Measurements from ENCODE around the gene CDA.
A peak's percentile ranks its signal among the peaks of the same experiment; 100 is the strongest.

The CDA gene

DNA sequence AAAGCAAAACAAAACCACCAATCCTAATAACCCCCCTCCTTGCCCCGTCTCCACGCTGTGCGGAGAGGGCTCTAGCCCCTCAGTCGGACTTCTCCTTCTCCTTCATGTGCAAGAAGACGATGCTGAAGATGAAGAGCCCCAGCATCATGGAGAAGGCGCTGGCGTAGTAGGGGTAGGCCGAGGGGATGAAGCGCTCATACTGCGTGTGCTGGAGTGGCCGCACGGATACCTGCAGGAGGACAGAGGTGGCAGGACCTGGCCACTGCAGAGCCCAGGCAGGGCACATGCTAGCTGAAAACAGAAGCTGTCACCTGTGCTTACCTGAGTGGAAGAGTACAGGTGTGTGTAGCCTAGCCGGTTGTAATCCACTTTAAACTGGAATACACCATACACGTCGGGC is 63.4 kb downstream of the CDA start:
- no peak for DNase-seq (ENCODE audit: low read depth)
- H3K4me3 ChIP-seq (ENCODE audit: low read depth, low read length), result no peak overlapping the region
- in situ Hi-C loops (cut with HindIII; ENCODE audit: low sequenced_read_pairs), result no loop called here
- TF ChIP-seq, protein P1, sequence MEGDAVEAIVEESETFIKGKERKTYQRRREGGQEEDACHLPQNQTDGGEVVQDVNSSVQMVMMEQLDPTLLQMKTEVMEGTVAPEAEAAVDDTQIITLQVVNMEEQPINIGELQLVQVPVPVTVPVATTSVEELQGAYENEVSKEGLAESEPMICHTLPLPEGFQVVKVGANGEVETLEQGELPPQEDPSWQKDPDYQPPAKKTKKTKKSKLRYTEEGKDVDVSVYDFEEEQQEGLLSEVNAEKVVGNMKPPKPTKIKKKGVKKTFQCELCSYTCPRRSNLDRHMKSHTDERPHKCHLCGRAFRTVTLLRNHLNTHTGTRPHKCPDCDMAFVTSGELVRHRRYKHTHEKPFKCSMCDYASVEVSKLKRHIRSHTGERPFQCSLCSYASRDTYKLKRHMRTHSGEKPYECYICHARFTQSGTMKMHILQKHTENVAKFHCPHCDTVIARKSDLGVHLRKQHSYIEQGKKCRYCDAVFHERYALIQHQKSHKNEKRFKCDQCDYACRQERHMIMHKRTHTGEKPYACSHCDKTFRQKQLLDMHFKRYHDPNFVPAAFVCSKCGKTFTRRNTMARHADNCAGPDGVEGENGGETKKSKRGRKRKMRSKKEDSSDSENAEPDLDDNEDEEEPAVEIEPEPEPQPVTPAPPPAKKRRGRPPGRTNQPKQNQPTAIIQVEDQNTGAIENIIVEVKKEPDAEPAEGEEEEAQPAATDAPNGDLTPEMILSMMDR (IDR thresholded peaks at IDR 0.05; ENCODE audit: low read depth, low read length, missing control alignments), result no peak

DNA sequence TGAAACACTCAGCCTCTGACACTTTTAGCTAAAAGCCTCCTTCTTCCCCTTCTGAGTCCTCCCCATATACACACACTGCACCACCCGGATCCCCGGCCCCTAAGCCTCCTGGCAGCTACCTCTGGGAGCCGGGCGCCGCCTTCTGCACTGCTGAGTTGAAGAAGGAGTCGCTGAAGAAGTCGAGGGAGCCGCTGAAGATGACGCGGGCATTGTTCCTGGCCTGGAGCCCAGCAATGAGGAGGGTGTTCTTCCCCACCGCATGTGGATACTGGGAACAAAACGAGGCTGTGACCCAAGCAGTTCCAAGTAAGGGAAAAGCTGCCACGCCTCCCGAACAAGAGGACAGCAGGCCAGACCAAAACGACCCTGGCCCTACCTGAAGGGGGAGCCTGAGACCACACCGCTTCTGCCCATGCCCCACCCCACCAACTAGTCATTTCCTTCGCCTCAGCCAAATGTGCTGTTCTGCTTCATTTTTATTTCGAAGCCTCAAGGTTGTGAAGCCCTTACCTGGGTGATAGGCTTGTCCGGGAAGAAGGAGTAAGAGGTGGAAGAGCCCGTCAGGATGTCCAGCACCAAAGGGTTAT is 65.3 kb downstream of the CDA start:
- H3K4me3 ChIP-seq (ENCODE audit: low read depth, low read length), result no peak overlapping the region
- no peak for DNase-seq (ENCODE audit: low read depth)
- in situ Hi-C loops (cut with HindIII; ENCODE audit: low sequenced_read_pairs), result no loop called here
- TF ChIP-seq, protein P1 (IDR thresholded peaks at IDR 0.05; ENCODE audit: low read depth, low read length, missing control alignments), result no peak

DNA sequence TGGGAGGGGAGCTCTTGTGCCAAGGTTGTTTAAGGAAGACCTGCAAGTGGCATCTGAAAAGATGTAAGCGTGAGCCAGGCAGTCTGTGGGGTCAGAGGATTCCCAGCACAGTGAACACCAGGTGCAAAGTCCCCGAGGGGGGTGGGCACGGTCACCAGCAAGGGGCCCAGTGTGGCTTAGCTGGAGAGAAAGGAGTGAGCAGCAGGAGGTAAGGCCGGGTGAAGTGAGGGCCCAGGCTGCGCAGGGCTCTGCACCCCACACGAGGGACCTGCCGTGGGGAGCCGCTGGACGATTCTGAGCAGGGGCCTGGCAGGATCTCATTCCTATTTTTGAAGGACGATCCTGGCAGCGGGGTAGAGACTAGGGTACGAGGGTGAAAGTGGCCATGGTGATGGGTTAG is 68.1 kb downstream of the CDA start:
- in situ Hi-C loops (cut with HindIII; ENCODE audit: low sequenced_read_pairs), result no loop called here
- TF ChIP-seq, protein P1 (IDR thresholded peaks at IDR 0.05; ENCODE audit: low read depth, low read length, missing control alignments), result no peak
- no peak overlapping the region for H3K4me3 ChIP-seq (ENCODE audit: low read depth, low read length)
- DNase-seq (ENCODE audit: low read depth), result no peak

DNA sequence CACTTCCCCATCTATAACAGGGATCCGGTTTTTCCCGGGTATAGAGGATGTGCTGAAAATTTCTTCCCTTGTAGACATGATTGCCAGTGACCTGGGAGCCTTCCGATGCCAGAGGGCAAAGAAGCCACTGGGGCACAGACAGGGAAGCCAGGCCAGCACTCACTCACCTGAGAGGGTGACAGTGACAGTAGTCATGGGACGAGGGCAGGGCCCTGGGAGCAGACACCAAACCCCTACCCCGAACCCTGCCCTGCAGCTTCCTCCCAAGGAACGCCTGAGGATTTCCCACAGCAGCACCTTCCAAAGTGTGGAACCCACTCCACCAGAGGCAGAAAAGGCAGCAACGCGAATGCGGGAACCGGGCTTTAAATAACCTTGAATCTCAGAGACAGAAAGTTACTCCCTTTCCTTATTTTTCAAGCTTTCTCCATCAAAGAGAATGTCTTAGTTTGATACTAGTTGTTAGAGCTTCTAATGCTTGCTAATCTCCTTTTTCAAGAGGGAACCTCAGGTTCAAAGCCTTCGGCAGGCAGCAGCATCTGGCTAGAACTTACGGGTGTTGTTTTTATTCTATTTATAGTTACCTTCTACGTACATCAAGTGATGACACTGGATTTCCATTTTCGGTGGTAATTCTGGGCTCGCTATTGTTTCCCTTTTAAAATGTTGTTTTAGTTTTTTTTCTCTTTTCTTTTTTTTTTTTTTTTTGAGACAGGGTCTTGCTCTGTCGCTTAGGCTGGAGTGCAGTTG is 69.4 kb downstream of the CDA start:
- in situ Hi-C loops (cut with HindIII; ENCODE audit: low sequenced_read_pairs), result no loop called here

DNA sequence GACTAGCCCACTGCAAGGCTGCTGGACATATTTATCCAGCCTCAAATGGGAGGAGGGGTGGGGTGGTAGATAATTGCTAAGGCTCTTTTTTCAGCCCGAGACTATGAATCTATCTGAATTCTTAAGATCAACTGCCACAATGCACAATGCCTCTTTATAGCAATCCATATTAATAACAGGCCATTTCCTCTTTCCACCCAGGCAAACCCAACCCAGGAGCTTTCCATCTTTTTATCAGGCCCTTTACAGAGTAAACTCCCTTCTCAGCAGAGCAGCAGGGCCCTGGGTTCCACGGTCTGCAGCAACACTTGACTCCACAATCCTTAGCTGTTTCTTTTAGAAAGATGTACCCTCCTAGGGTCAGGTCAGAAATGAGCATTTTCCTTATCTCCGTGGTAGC is 71.5 kb downstream of the CDA start:
- no peak for DNase-seq (ENCODE audit: low read depth)
- TF ChIP-seq, protein P1 (IDR thresholded peaks at IDR 0.05; ENCODE audit: low read depth, low read length, missing control alignments), result no peak
- H3K4me3 ChIP-seq (ENCODE audit: low read depth, low read length), result peak overlapping the region; percentile 94
- in situ Hi-C loops (cut with HindIII; ENCODE audit: low sequenced_read_pairs), result no loop called here

More for the DNA sequence above, 69.4 kb downstream of the CDA start:
- TF ChIP-seq, protein P1 (IDR thresholded peaks at IDR 0.05; ENCODE audit: low read depth, low read length, missing control alignments), result no peak
- DNase-seq (ENCODE audit: low read depth), result no peak
- no peak overlapping the region for H3K4me3 ChIP-seq (ENCODE audit: low read depth, low read length)

DNA sequence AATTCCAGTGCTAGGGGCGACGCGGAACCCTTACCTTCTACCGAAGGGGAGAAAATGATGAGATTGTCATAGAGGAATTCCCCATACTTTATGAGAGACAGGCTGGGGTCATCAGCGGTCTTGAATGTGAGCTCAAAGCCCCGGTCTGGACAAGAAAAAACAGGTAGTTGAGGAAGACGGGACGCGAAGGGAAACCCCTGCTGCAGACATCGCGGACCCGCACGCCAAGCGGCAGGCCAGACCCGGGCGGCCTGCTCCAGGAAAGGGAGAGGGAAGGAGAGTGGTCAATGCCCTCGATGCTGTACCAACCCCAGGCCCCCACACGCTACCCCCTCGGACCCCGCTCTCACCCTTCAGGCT is 71.9 kb downstream of the CDA start:
- H3K4me3 ChIP-seq (ENCODE audit: low read depth, low read length), result peak overlapping the region; percentile 94
- in situ Hi-C loops (cut with HindIII; ENCODE audit: low sequenced_read_pairs), result no loop called here
- TF ChIP-seq, protein P1 (IDR thresholded peaks at IDR 0.05; ENCODE audit: low read depth, low read length, missing control alignments), result no peak
- no peak for DNase-seq (ENCODE audit: low read depth)

Measured in astrocyte of the cerebellum (primary cell).